HG02973 (cell line): Measurements from ENCODE around the gene WBP2NL.

Experiments used
- ATAC-seq: cut with Tn5 transposase; IDR thresholded peaks from one replicate; pipeline ENCODE4 v1.9.1; 2021; ENCODE audit warnings: moderate library complexity; ENCODE audit not compliant: unreplicated experiment

WBP2NL gene

GRCh38 chr22:42033263-42034181 is 34.9 kb downstream of the WBP2NL start:
- ATAC-seq: no peak

- no peak for ATAC-seq
Observed at GRCh38 chr22:42035256-42035655, 36.7 kb downstream of the WBP2NL start.

- no peak for ATAC-seq
Observed at GRCh38 chr22:42039271-42039670, 40.7 kb downstream of the WBP2NL start.

- ATAC-seq: no peak
Observed at GRCh38 chr22:42041784-42042183, 43.2 kb downstream of the WBP2NL start.

GRCh38 chr22:42050641-42051180 is 52.1 kb downstream of the WBP2NL start:
- ATAC-seq: no peak

GRCh38 chr22:42052765-42053164 is 54.2 kb downstream of the WBP2NL start:
- ATAC-seq: no peak

- no peak for ATAC-seq
Observed at GRCh38 chr22:42056757-42057511, 58.3 kb downstream of the WBP2NL start.

GRCh38 chr22:42060489-42060888 is 61.9 kb downstream of the WBP2NL start:
- ATAC-seq: no peak

GRCh38 chr22:42061041-42061440 is 62.5 kb downstream of the WBP2NL start:
- ATAC-seq: no peak

GRCh38 chr22:42062506-42063170 is 64.0 kb downstream of the WBP2NL start:
- ATAC-seq: no peak

- ATAC-seq: no peak
Observed at GRCh38 chr22:42064629-42065028, 66.0 kb downstream of the WBP2NL start.

- no peak for ATAC-seq
Observed at GRCh38 chr22:42065438-42066125, 67.0 kb downstream of the WBP2NL start.

- no peak for ATAC-seq
Observed at GRCh38 chr22:42066126-42066761, 67.7 kb downstream of the WBP2NL start.

GRCh38 chr22:42066937-42067336 is 68.3 kb downstream of the WBP2NL start:
- no peak for ATAC-seq

GRCh38 chr22:42067671-42068251 is 69.2 kb downstream of the WBP2NL start:
- ATAC-seq: no peak

GRCh38 chr22:42068291-42068690 is 69.7 kb downstream of the WBP2NL start:
- no peak for ATAC-seq

- ATAC-seq: no peak
Observed at GRCh38 chr22:42069801-42070516, 71.4 kb downstream of the WBP2NL start.

- ATAC-seq: peak; percentile 81
Observed at GRCh38 chr22:42070517-42071422, 72.2 kb downstream of the WBP2NL start, which contains the start of gene NAGA. NAGA (minus strand) TSS chr22:42070812; CDS start chr22:42070297, 515 bp downstream.
